HG03095 (cell line): ENCODE measurements around the gene PUS10.
"Not testable (repeated sequence)": the region's sequence is repeated elsewhere in the genome, so short reads cannot be mapped to it uniquely, and the experiment has no call there.

Experiments used
- ATAC-seq: cut with Tn5 transposase; IDR thresholded peaks from one replicate; pipeline ENCODE4 v1.9.1; 2021; ENCODE audit warnings: moderate library complexity; ENCODE audit not compliant: unreplicated experiment

The PUS10 gene

DNA sequence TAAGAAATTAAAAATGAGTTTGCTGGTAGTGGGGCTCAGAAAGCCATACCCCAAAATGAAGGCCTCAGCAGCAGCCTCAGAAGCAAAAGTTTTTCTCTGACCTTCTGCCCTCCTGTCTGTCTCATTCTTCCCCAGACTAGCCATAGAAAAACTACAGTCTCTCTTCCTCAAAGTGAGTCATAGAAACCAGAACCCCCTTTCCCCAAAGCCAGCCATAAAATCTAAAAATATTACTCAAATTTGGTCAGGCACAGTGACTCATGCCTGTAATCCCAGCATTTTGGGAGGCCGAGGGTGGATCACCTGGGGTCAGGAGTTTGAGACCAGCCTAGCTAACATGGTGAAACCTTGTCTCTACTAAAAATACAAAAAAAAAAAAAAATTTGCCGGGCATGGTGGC lies 5.8 kb downstream of the PUS10 start:
- ATAC-seq = not testable (repeated sequence)

DNA sequence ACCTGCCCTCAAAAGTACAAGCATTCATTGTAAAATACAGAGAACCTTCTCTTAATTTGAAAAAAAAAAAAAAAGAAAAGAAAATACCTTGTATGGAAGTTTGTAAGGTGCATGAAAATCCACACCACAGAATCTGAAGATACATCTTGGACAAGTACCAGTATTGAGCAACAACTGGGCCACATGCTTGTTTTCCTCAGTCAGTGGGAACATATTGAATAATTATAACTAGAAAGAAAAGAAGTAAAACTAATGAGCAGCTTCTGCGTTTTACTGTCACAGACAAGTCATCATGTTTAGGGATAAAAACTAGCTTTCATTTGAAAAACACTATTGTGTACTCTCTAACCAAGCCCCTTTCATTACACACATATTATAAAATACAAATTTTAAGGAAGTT lies 6.4 kb downstream of the PUS10 start:
- ATAC-seq = no peak

GRCh38 chr2:61009355-61009754 lies 8.7 kb downstream of the PUS10 start:
- ATAC-seq = no peak

DNA sequence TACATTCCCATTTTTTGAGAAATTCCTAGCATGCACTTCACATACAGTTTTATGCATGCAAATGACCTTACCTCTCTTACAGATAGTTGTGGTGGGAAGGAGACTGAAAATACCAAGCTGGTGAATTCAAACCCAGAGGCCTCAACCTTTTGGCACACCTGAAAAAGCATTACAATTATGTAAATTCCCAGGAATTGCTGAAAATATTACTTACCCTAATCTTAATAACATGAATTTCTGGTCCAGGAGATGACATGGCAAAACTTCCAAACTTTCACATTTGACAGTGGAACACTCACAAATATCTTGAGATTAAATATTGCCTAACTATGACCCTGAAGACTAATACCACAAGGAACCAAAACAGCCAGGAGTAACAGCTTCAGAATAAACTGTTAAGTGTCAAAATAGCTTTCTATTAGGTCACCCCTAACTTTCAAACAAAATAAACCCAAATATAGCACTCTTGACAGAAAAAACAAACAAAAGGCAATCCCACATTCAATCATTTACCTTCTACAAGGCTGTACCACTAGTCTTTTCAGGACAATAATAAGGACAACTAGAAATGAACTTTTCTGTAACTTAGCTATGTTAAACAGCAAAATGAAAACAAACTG lies 11.5 kb downstream of the PUS10 start:
- no peak for ATAC-seq

- no peak for ATAC-seq
These were observed 12.3 kb downstream of the PUS10 start for GRCh38 chr2:61005736-61006135.

DNA sequence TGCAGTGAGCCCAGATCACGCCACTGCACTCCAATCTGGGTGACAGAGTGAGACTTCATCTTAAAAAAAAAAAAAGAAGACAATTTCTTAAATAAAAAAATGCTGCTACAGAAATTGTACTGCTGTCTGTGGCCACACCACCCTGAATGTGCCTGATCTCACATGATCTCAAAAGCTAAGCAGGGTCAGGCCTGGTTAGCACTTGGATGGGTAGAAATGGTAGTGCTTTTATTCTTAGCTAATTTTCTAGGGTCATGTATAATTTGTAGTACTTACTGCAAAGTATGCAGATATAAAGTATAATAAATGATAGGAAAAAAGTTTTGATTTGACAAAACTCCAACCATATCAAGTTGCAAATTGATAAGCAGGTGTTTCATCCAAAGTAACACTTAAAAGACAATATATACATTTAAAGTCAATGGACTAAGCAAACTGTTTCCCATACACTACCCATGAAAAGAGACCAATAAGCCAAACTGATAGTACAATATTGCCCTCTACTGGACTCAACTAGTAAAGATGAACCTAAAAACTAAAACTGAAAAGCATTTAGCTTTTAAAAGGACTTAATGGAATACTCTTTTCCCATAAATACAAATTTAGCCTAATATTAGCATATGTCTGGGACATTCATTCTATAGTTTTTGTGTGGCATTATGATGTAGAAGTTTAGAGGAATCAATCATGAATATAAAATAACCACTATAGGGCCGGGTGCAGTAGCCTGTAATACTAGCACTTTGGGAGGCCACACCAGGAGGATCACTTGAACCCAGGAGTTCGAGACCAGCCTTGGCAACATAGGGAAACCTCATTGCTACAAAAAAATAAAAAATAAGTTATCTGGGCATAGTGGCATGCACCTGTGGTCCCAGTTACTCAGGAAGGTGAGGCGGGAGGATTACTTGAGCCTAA lies 19.2 kb downstream of the PUS10 start:
- ATAC-seq = no peak

DNA sequence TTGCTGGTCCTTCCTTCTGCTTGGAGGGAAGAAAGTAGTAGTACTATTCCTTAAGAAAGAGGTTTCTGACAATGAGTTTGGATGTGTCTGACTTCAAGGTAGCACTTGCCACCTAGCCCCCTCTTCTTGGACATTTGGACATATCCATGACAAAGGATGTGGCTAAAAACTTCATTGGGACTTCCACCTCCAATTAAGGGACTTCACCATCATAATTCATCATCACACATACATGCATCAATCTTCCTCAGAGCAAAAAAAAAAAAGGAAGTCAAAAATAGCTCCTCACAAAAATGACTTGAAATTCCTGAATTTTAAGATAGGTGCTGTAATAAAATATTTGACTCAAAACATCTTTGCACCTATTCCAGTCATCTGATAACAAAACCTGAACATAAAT lies 23.9 kb downstream of the PUS10 start:
- ATAC-seq = no peak

DNA sequence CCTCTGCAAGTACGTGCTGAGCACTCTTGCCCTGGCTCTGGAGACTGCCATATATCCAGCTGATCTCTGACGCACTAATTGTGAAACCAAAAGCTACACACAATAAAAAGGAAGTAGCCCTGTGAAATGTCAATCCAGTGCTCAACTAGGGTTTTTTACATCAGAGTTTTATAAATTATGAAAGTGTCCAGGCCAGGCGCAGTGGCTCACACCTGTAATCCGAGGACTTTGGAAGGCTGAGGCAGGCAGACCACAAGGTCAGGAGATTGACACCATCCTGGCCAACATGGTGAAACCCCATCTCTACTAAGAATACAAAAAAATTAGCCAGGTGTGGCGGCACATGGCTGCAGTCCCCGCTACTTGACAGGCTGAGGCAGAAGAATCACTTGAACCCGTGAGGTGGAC lies 25.1 kb downstream of the PUS10 start:
- ATAC-seq = peak; percentile 97

- no peak for ATAC-seq
These were observed 26.4 kb downstream of the PUS10 start for GRCh38 chr2:60991644-60992043.

DNA sequence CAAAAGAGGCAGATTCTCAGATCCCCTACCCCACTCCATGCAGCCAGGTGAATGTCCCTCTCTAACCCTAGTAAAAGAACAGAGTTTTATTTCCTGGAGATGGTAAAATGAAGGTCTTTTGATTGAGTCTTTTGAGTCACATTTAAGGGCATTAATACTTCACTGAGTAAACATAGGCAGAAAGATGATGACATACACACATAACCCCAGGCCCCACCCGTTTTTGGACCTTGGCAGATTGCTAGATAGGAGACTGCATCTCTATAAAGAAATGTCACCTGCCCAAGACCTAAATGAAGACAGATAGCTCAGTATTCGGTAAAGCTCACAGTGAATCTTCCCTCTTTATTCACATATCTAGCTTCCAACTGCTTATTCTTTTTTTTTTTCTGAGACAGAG lies 28.8 kb downstream of the PUS10 start:
- no peak for ATAC-seq

DNA sequence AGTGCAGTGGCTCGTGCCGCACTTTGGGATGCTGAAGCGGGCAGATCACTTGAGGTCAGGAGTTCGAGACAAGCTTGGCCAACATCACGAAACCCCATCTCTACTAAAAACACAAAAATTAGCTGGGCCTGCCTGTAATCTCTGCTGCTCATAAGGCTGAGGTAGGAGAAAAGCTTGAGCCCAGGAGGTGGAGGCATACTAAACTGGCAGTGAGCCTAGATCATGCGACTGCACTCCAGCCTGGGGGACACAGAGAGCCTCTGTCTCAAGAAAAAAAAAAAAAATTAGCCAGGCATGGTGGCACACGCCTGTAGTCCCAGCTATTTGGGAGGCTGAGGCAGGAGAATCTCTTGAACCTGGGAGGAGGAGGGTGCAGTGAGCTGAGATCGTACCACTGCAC lies 30.4 kb downstream of the PUS10 start:
- ATAC-seq = not testable (repeated sequence)

DNA sequence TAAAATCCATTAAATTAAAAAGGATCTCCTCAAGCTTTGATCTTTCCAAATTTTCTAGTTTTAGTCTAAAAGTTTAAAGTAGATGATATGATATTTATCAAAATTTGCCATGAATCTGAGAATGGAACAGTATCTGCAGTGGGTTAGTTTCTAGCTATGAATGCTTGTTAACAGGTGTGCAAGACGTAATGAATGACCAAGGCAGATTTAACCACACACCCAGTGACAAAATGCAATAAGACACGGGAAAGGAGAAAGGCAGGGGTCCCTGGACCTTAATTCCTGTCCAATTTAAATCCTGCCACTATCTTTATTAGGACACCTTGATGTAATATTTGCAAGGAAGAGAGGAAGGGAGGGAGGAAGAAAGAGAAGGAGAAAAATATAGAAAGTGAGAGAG lies 31.0 kb downstream of the PUS10 start:
- ATAC-seq = no peak

DNA sequence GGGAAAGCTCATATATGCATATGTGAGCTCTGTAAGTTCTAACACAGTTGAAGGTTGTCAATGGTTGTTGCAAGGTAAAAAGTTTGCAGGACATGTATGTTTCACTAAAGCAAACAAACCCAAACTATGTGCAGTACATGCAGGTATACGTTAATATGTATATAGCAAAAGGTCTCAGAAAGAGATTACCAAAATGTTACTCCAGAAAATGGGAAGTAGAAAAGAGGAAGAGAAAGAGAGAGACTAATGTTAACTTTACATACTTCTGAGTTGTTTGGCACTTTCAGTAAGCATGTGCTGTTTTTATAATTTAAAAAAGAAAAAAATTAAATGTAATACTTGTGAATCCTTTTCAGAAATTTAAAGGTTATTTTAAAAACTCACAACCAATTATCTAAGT lies 33.3 kb downstream of the PUS10 start:
- ATAC-seq = peak; percentile 53

- not testable (repeated sequence) for ATAC-seq
These were observed 36.0 kb downstream of the PUS10 start for GRCh38 chr2:60982066-60982465.

- ATAC-seq = peak; percentile 47
These were observed 37.8 kb downstream of the PUS10 start for GRCh38 chr2:60980071-60980815.

- no peak for ATAC-seq
These were observed 38.8 kb downstream of the PUS10 start for GRCh38 chr2:60979231-60979630.

DNA sequence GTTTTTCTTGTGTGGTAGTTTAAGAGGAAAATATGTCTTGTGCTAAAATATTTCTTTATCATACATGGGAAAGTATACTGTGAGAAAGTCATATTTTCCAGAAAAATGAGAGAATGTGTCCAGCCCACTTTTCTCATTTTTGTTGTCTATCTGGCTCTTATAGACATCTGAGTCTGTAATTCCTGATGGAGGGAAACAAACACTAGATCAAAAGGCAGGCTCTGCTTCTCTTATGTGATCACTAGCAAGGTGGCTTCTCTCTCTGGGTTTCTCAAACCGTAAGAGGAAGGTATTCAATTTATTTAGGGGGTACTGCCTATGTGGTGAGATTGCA lies 40.5 kb downstream of the PUS10 start:
- no peak for ATAC-seq

DNA sequence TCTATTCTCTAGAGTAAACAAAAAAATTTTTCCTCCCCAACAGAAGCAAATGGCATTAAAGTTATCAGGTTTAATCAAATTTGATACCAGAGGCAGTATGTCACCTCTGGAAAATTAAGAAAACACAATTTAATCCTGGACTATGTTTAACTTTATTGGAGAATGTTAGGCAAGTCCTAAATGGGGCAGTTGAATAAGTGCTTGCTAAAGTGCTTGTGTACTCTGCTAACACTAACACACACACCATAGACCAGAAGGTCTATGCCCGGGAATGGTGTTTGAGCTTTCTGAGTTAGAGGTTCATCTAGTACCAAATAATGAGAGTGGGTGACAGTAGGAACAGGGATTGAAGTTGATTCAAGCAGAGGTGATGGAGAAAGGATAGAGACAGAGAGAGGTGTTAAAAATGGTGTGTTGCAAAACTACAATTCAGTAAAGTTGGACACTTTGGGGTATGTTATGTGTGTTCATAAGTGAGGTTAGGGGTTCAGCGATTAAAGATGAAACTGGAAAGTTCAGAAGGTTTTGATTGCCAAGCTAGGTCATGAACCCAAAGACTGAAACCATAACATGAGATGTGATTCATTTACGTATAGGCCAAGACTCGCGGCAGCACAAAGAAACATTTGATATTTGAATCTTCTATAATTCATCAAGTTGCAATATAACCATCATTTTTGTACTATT lies 41.0 kb downstream of the PUS10 start:
- ATAC-seq = no peak

- ATAC-seq = no peak
These were observed 41.7 kb downstream of the PUS10 start for GRCh38 chr2:60976256-60976850.

DNA sequence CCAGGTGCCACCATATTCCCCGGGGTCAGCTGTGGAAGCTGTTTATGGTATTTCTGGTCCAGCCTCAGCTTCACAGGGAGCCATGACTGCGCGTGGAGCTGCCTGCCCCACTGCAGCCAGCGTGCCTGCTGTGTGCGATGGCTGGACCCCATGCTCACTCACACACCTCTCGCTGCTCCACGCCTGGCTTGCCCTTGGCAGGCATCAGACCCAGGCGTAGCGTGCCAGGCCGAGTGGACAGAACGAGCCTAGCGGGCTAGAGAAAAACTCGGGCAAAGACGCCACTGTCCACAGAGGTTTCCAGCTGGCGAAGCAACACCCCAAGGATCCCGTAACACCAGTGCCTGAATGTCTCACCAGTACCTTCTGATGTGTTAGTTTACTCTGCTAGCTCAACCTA lies 43.4 kb downstream of the PUS10 start:
- ATAC-seq = no peak

DNA sequence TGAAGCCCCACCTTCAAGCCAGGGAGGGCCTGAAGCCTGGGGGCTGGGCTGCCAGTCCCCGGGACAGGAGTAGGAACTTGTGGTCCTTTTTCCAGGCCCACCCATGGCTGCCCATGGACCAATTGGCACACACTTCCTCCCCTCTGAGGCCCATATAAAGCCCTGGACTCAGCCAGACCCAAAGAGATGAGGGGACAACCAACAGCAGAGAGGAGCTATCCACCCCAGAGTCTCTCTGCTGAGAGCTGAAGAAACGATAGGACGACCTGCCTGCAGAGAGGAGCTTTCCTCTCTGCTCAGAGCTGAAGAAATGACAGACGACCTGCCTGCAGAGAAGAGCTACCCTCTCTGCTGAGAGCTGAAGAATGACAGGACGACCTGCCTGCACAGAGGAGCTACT lies 44.4 kb downstream of the PUS10 start:
- no peak for ATAC-seq
